Psoas muscle (tissue), 8 donors: ENCODE measurements around the gene BCAS4. TPM values are rescaled to one million over a fixed set of nuclear protein-coding genes. Genes with fewer than 3 reads are reported as not detected.

Experiments used
- ATAC-seq, 4 donors: fragments of 200-7000 bp; cut with Tn5 transposase; one replicate each; pipeline ENCODE4 v1.9.1; 2020; ENCODE audit warnings: moderate library complexity in 3 of 4, mild to moderate bottlenecking in 2 of 4
- DNase-seq, 2 donors: peaks; one replicate each; pipeline ENCODE4 v3.0.0-alpha.2; 2020
- H3K27ac ChIP-seq: fragments of 200-600 bp; one replicate; pipeline ENCODE4 v1.8.0; 2022
- H3K27me3 ChIP-seq, 3 donors: fragments of 200-600 bp in 1 of 3; one replicate each; pipeline versions ENCODE4 v1.6.1 to v1.8.0; 2013 to 2022; ENCODE audit warnings: low read length in 2 of 3, mild to moderate bottlenecking in 2 of 3, moderate library complexity in 1 of 3; ENCODE audit not compliant: insufficient read depth in 3 of 3
- H3K36me3 ChIP-seq, 2 donors: fragments of 200-600 bp in 1 of 2; one replicate each; pipeline versions ENCODE4 v1.6.1 to v1.8.0; 2013 to 2022; ENCODE audit warnings: low read depth in 1 of 2, mild to moderate bottlenecking in 1 of 2, moderate library complexity in 1 of 2; ENCODE audit not compliant: insufficient read depth in 1 of 2
- H3K4me1 ChIP-seq: fragments of 200-600 bp; one replicate; pipeline ENCODE4 v1.8.0; 2022
- H3K4me3 ChIP-seq: fragments of 200-600 bp; one replicate; pipeline ENCODE4 v1.8.0; 2022; ENCODE audit warnings: mild to moderate bottlenecking
- H3K9me3 ChIP-seq: fragments of 200-600 bp; one replicate; pipeline ENCODE4 v1.8.0; 2022
- WGBS, 3 donors: extraction: QIAGEN DNeasy Blood & Tissue Kit; methylation state at CpG; one replicate each; pipeline versions ENCODE4 v1.1.6 to v1.1.7; 2013; 5-methylcytosine and 5-hydroxymethylcytosine counted together
- intact Hi-C, 2 donors: fragments of 100-400 bp; cut with DNase I; formaldehyde crosslinking; loops; one replicate each; pipeline versions ENCODE4 v1.11.0 to v1.14.2; 2022
- polyA plus RNA-seq, 3 donors: library from polyadenylated mRNA; stranded (reverse); fragments of 200-250 nt; gene quantifications; one replicate each; pipeline ENCODE4 v1.2.3, GENCODE V29; 2013
- total RNA-seq, 4 donors: library from RNA; stranded (reverse); fragmentation: NEBNext Ultra II Directional in 2 of 4; extraction: Animal tissue kit (Norgen Biotek cat#: 25700) in 2 of 4; gene quantifications; one replicate each; pipeline versions ENCODE4 v1.2.1 to v1.2.4, GENCODE V29; 2021 to 2023
- TF ChIP-seq, protein P1 (sequence below): fragments of 200-600 bp; IDR thresholded peaks from one replicate; pipeline ENCODE4 v1.8.0; 2022; ENCODE audit warnings: antibody characterized with exemption
- donor health status: healthy with polysubstance abuse.
- donor health status: DM: no; HTN: no; CAD: no; lungs with moderate emphysema.
- donor health status: Bipolar disorder and iron deficiency.
- donor health status: healthy.
- donor health status: DM: yes; HTN: yes; CAD: no.
- donor health status: DM: no; HTN: no; CAD: no.
- donor health status: DM: no; HTN: no; CAD: no.
- donor health status: DM: yes; HTN: yes; CAD: no.

Gene BCAS4
- total and polyA plus RNA-seq, 7 donors = 0.24 to 1.9 (median 0.38) TPM

DNA sequence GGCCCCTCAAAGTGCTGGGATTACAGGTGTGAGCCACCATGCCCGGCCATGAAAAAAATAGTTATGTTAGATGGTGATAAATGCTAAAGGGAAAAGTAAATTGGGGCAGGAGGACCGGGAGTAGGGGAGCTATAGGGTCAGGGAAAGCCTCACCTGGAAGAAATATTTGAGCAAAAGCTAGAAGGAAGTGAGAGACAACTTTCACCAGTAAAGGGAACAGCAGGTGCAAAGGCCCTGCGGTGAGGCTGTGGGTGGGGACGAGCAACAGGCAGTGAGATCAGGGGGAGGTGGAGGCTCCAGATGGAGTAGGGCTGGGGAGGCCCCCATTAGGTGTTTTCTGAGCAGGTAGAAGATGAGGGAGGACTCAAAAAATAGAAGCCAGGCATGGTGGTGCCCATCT is 16.0 kb downstream of the BCAS4 start:
- no peak overlapping the region for H3K4me3 ChIP-seq
- ATAC-seq = no peak
- 90 to 93% (median 91%) methylated on average over 4 of the region's 4 CpGs for WGBS, 3 donors
- no peaks in the 10 kb centered on the region for H3K27me3 ChIP-seq
- no peaks in the 10 kb centered on the region for H3K9me3 ChIP-seq
- TF ChIP-seq, protein P1, sequence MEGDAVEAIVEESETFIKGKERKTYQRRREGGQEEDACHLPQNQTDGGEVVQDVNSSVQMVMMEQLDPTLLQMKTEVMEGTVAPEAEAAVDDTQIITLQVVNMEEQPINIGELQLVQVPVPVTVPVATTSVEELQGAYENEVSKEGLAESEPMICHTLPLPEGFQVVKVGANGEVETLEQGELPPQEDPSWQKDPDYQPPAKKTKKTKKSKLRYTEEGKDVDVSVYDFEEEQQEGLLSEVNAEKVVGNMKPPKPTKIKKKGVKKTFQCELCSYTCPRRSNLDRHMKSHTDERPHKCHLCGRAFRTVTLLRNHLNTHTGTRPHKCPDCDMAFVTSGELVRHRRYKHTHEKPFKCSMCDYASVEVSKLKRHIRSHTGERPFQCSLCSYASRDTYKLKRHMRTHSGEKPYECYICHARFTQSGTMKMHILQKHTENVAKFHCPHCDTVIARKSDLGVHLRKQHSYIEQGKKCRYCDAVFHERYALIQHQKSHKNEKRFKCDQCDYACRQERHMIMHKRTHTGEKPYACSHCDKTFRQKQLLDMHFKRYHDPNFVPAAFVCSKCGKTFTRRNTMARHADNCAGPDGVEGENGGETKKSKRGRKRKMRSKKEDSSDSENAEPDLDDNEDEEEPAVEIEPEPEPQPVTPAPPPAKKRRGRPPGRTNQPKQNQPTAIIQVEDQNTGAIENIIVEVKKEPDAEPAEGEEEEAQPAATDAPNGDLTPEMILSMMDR = no peak
- H3K36me3 ChIP-seq = no peaks in the 10 kb centered on the region
- intact Hi-C loops = loop anchor here in 1 of 2 donors (10.0 kb wide), 1 partner anchor 104 kb away; no protein-coding TSS in a partner anchor
- no peaks in the 10 kb centered on the region for H3K4me1 ChIP-seq
- no peak for DNase-seq
- no peak overlapping the region for H3K27ac ChIP-seq

DNA sequence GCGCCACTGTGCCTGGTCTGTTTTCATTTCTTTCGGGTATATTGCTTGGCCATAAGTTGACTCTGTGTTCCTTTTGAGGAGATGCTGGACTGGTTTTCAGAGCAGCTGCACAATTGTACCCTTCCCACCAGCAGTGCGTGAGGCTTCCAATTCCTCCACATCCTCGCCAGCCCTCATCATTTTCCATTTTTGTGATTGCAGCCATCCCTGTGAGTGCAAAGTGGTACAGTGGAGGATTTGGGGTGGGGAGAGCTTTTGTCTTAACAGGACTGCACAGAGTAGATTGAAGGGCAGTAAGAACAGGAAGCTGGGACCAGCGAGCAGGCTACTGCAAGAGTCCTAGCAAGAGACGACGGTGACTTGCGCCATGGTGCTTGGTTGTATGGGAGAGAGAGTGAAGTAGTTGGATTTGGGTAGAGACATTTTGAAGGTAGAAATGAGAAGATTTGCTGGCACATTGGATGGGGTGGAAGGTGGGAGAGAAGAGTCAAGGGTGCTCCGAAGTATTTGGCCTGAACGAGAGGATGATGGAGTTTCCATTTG is 18.3 kb downstream of the BCAS4 start:
- no peaks in the 10 kb centered on the region for H3K36me3 ChIP-seq
- TF ChIP-seq, protein P1 = no peak
- WGBS, 3 donors = 92 to 95% (median 93%) methylated on average over 10 of the region's 10 CpGs
- DNase-seq (no peak), ATAC-seq (no peak)
- no peak overlapping the region for H3K27ac ChIP-seq
- no peak overlapping the region for H3K4me3 ChIP-seq
- H3K9me3 ChIP-seq = no peaks in the 10 kb centered on the region
- H3K27me3 ChIP-seq = no peaks in the 10 kb centered on the region
- H3K4me1 ChIP-seq = no peaks in the 10 kb centered on the region
- intact Hi-C loops = loop anchor here in 1 of 2 donors (10.0 kb wide), 1 partner anchor 102 kb away; no protein-coding TSS in a partner anchor

- intact Hi-C loops = loop anchor here in 1 of 2 donors (10.0 kb wide), 1 partner anchor 101 kb away; no protein-coding TSS in a partner anchor
These were observed 18.9 kb downstream of the BCAS4 start for GRCh38 chr20:50813801-50814200.

GRCh38 chr20:50814438-50815161 is 19.7 kb downstream of the BCAS4 start:
- Histone ChIP-seq H3K4me3 (no peak overlapping the region), H3K27me3 (no peaks in the 10 kb centered on the region), H3K4me1 (no peaks in the 10 kb centered on the region), H3K36me3 (no peaks in the 10 kb centered on the region), H3K9me3 (no peaks in the 10 kb centered on the region), H3K27ac (no peak overlapping the region)
- intact Hi-C loops = loop anchor here in 1 of 2 donors (10.0 kb wide), 1 partner anchor 100 kb away; no protein-coding TSS in a partner anchor
- no peak for DNase-seq
- TF ChIP-seq, protein P1 = no peak
- WGBS, 3 donors = 81 to 85% (median 84%) methylated on average over 9 of the region's 9 CpGs
- ATAC-seq = no peak

More at GRCh38 chr20:50813801-50814200, 18.9 kb downstream of the BCAS4 start:
- H3K36me3 ChIP-seq = no peaks in the 10 kb centered on the region
- no peak overlapping the region for H3K4me3 ChIP-seq
- TF ChIP-seq, protein P1 = no peak
- DNase-seq (no peak), ATAC-seq (no peak)
- H3K4me1 ChIP-seq = no peaks in the 10 kb centered on the region
- no peaks in the 10 kb centered on the region for H3K27me3 ChIP-seq
- WGBS, 3 donors = 65 to 74% (median 71%) methylated on average over 9 of the region's 9 CpGs
- no peak overlapping the region for H3K27ac ChIP-seq
- H3K9me3 ChIP-seq = no peaks in the 10 kb centered on the region
